K562 treated with DMSO at 1 percent for 48 hours (cell line): ENCODE data around the gene ZNF107. TPM values are rescaled to one million over a fixed set of nuclear protein-coding genes. Genes with fewer than 3 reads are reported as not detected.

ENCODE experiments used
- total RNA-seq: library from RNA; unstranded; fragments of 300-600 nt; gene quantifications from 2 replicates; pipeline ENCODE4 v1.2.3, GENCODE V29; 2022; ENCODE audit warnings: low replicate concordance; ENCODE audit errors: extremely low read depth

Gene ZNF107
- not detected in 2 replicates for total RNA-seq

DNA sequence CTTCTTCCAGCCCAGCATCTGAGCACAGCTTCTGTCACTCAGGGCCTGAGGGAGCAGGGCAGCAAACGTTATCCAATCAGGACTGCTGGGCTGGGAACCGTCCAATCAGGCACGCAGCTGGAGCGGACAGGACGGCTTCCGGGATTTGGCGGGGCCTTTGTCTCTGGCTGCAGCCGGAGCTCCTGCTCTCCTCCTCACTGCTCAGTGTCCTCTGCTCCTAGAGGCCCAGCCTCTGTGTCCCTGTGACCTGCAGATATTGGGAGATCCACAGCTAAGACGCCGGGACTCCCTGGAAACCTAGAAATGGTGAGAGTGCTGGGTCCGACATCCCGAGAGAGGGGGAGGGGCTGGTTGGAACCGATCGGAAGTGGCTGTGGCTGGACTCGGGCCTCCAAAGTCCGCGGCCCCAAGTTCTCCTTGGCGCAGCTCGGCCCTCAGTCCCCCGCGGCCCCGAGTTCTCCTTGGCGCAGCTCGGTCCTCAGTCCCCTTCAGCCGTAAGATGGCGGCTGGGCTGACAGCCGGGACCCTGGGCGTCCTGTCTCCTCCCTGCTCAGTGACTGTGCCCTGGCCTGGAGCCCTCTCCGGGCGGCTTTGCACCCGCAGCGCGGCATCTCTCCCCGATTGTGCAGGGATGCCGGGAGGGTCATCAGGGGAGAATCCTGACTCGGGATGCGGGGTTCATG, at the start of gene ZNF107:
Gene ZNF107 (plus strand): TSS at position 154 of the 683 bp plus-strand sequence. CDS start 150 bp downstream, at position 304.

Other genes starting within 250 kb of the ZNF107 start
- gene ZNF680, start 103.1 kb upstream of the ZNF107 start, total RNA-seq: not detected in 2 replicates
- not detected in 2 replicates for gene ZNF138, start 128.3 kb downstream of the ZNF107 start, total RNA-seq
- not detected in 2 replicates for gene ZNF273, start 237.1 kb downstream of the ZNF107 start, total RNA-seq